K562 (cell line): ENCODE data around the gene CD151. TPM values are rescaled to one million over a fixed set of nuclear protein-coding genes. Genes with fewer than 3 reads are reported as not detected.

ENCODE experiments used
- ATAC-seq: fragments of 200-7000 bp; cut with Tn5 transposase; 3 replicates; pipeline ENCODE4 v1.9.1; 2020; ENCODE audit warnings: moderate library complexity
- BruUV-seq: library from RNA; stranded (reverse); fragments of 400-500 nt; replicated peaks from 2 replicates; lab custom pipeline; 2021; lab: Mats Ljungman, UMichigan
- CTCF ChIA-PET: fragments of 300-600 bp; formaldehyde crosslinking; extraction: SDS; loops from one replicate; lab custom pipeline; 2021; ENCODE audit warnings: low intra/inter-chr PET ratio; lab: Yijun Ruan, JAX
- POLR2A ChIA-PET: fragments of 300-600, 350-650 bp; sonication (Branson Sonifier 250); formaldehyde crosslinking; extraction: SDS; loops from one replicate; lab custom pipeline; 2021; ENCODE audit warnings: antibody characterized with exemption, inconsistent platforms; lab: Yijun Ruan, JAX
- DNase-seq, 4 experiments: peaks; one replicate each; pipeline versions ENCODE4 v3.0.0 to v3.0.0-alpha.2; 2011 to 2018; ENCODE audit warnings: low spot score in 3 of 4, mixed read lengths in 3 of 4; ENCODE audit errors: extremely low read depth in 1 of 4
- FAIRE-seq: peaks from 2 replicates; lab custom pipeline; 2011; peaks lifted over from hg19 to GRCh38; lab: Jason Lieb, UNC
- H2AFZ ChIP-seq: 2 replicates; pipeline ENCODE4 v1.6.0; 2011; ENCODE audit warnings: low read depth, low read length, control low read depth, inconsistent platforms
- H3K27ac ChIP-seq: fragments of 200-600 bp; 3 replicates; pipeline ENCODE4 v1.8.0; 2011; ENCODE audit warnings: low read depth, mild to moderate bottlenecking, control low read depth, inconsistent platforms, low read length, moderate library complexity, mixed read lengths; ENCODE audit errors: extremely low read depth
- H3K27me3 ChIP-seq, 2 experiments: fragments of 300-600 bp in 1 of 2; 2 replicates in 1 of 2; 3 replicates in 1 of 2; pipeline versions ENCODE4 v1.6.0 to v1.8.0; 2011; ENCODE audit warnings: inconsistent platforms in 2 of 2, low read length in 2 of 2, mild to moderate bottlenecking in 1 of 2, mixed read lengths in 1 of 2, moderate library complexity in 1 of 2; ENCODE audit not compliant: control insufficient read depth in 2 of 2, insufficient read depth in 2 of 2
- H3K36me3 ChIP-seq: fragments of 300-600 bp; 3 replicates; pipeline ENCODE4 v1.8.0; 2011; ENCODE audit warnings: mild to moderate bottlenecking, low read length, inconsistent platforms; ENCODE audit not compliant: control insufficient read depth, insufficient read depth
- H3K4me1 ChIP-seq, 2 experiments: fragments of 200-600 bp in 1 of 2; replicated peaks in 1 of 2; 2 replicates in 1 of 2; 3 replicates in 1 of 2; pipeline versions ENCODE4 v1.5.1 to v1.8.0; 2011; ENCODE audit warnings: inconsistent platforms in 2 of 2, low read length in 2 of 2, mild to moderate bottlenecking in 1 of 2, mixed read lengths in 1 of 2, moderate library complexity in 1 of 2; ENCODE audit not compliant: control insufficient read depth in 2 of 2, insufficient read depth in 2 of 2
- H3K4me2 ChIP-seq: 2 replicates; pipeline ENCODE4 v1.6.1; 2011; ENCODE audit warnings: low read length, control low read depth, inconsistent platforms, mixed read lengths; ENCODE audit not compliant: insufficient read depth
- H3K4me3 ChIP-seq: fragments of 200-600 bp; sonication (generic), shearing (Covaris generic); 2 replicates; pipeline ENCODE4 v1.5.1; 2016; ENCODE audit warnings: control low read depth, inconsistent platforms
- H3K79me2 ChIP-seq: fragments of 200-600 bp; 3 replicates; pipeline ENCODE4 v1.8.0; 2011; ENCODE audit warnings: low read length, inconsistent platforms; ENCODE audit not compliant: control insufficient read depth, insufficient read depth
- H3K9ac ChIP-seq, 2 experiments: 2 replicates each; pipeline versions ENCODE4 v1.6.0 to v1.6.1; 2011; ENCODE audit warnings: low read depth in 2 of 2, low read length in 2 of 2, control low read depth in 1 of 2, inconsistent platforms in 1 of 2, mild to moderate bottlenecking in 1 of 2, mixed read lengths in 1 of 2; ENCODE audit not compliant: insufficient read depth in 1 of 2
- H3K9me1 ChIP-seq: one replicate; pipeline ENCODE4 v1.6.0; 2011; ENCODE audit warnings: inconsistent platforms, mild to moderate bottlenecking, low read length, moderate library complexity; ENCODE audit not compliant: control insufficient read depth, insufficient read depth
- H3K9me3 ChIP-seq: replicated peaks from 2 replicates; pipeline ENCODE4 v1.5.1; 2011; ENCODE audit warnings: low read depth, low read length, inconsistent platforms; ENCODE audit not compliant: control insufficient read depth, insufficient read depth
- H4K20me1 ChIP-seq: replicated peaks from 2 replicates; pipeline ENCODE4 v1.6.1; 2011; ENCODE audit warnings: low read length, inconsistent platforms, mixed read lengths; ENCODE audit not compliant: control insufficient read depth, insufficient read depth
- POLR2G ChIP-seq: fragments of 200-400 bp; formaldehyde crosslinking; IDR thresholded peaks from 2 replicates; pipeline ENCODE4 v1.6.1; 2017; ENCODE audit warnings: low read depth, mild to moderate bottlenecking, antibody characterized with exemption, low read length, moderate library complexity
- ZBTB33 ChIP-seq: sonication (generic); formaldehyde crosslinking; IDR thresholded peaks from 2 replicates; pipeline ENCODE4 v1.8.1; 2023; ENCODE audit warnings: mild to moderate bottlenecking, missing genetic modification reagents
- ZFPM2 ChIP-seq: fragments of 250-450 bp; sonication (Bioruptor Pico); IDR thresholded peaks from 2 replicates; pipeline ENCODE4 v1.5.1; 2022; ENCODE audit warnings: mild to moderate bottlenecking
- WGBS: fragments of 100-300 bp; shearing (Covaris generic); methylation state at CpG from one replicate; pipeline ENCODE4 v1.1.6; 2016; ENCODE audit warnings: low coverage, mixed read lengths; ENCODE audit not compliant: insufficient coverage; ENCODE audit errors: missing lambda C conversion rate; 5-methylcytosine and 5-hydroxymethylcytosine counted together
- in situ Hi-C: fragments of 300-500 bp; cut with MboI; formaldehyde crosslinking; loops from 4 replicates; pipeline ENCODE4 v1.15.0; 2018; ENCODE audit warnings: inconsistent platforms, mixed read lengths
- intact Hi-C: fragments of 100-400 bp; cut with micrococcal nuclease; formaldehyde crosslinking; loops from 2 replicates; pipeline ENCODE4 v1.14.2; 2022
- polyA plus RNA-seq, 8 experiments: library from polyadenylated mRNA; depleted of rRNA in 4 of 8; stranded (reverse) in 5 of 8; unstranded in 3 of 8; fragments of >200 nt; fragmentation: Nextera tagmentation in 2 of 8; fragmentation: Illumina TruSeq in 1 of 8; extraction: Ambion mirVana in 2 of 8; extraction: Trizol in 1 of 8; gene quantifications; 2 replicates each; pipeline versions ENCODE4 v1.2.1 to v1.2.3, GENCODE V29; 2011 to 2014; ENCODE audit warnings: inconsistent platforms in 1 of 8, missing spikeins in 1 of 8
- total RNA-seq, 7 experiments: library from RNA; depleted of rRNA in 6 of 7; stranded (reverse); fragments of >200 nt in 6 of 7; fragmentation: Illumina TruSeq in 2 of 7; extraction: Trizol in 2 of 7; gene quantifications; 2 replicates each; pipeline versions ENCODE4 v1.2.1 to v1.2.3, GENCODE V29; 2011 to 2021; ENCODE audit warnings: low replicate concordance in 1 of 7

CD151 gene
- total and polyA plus RNA-seq, 9 of the 15 experiments (the other 6 are each of a cell fraction or from before 2014, with no cell fraction given): 2.3 to 187 (median 140) TPM

- in situ Hi-C loops: no loop called here
- H3K4me3 ChIP-seq: no peak overlapping the region
- H3K9me1 ChIP-seq: peaks cover 5% of the 10 kb centered on the region
- BruUV-seq: no TSS peak
- no peaks in the 10 kb centered on the region for H3K27me3 ChIP-seq
- ATAC-seq (no peak), DNase-seq (no peak), FAIRE-seq (no peak)
- no peak overlapping the region for H2AFZ ChIP-seq
- no peaks in the 10 kb centered on the region for H4K20me1 ChIP-seq
- intact Hi-C loops: no loop called here
- peaks cover 20% of the 10 kb centered on the region for H3K79me2 ChIP-seq
- H3K27ac ChIP-seq: no peak overlapping the region
- CTCF ChIA-PET: no interaction called here
- no peak overlapping the region for H3K4me2 ChIP-seq
- H3K4me1 ChIP-seq: peaks cover 25 to 96% of the 10 kb centered on the region in 2 experiments
- 85% methylated on average over 17 of the region's 21 CpGs for WGBS
- H3K36me3 ChIP-seq: peaks cover 23% of the 10 kb centered on the region; the same call in 1 of the 3 replicates
- POLR2A ChIA-PET: interaction anchor here (0.8 to 3.2 kb wide), 6 partner anchors 8 to 32 kb away, joined by 3 to 13 read pairs (median 4); partner anchors contain the start of gene PNPLA2
- peak overlapping the region in 1 of 2 experiments; percentile 94; a peak in 2 of 4 replicates for H3K9ac ChIP-seq
- no peaks in the 10 kb centered on the region for H3K9me3 ChIP-seq
- TF ChIP-seq POLR2G: peak; percentile 39; the same call in 1 of the 2 replicates
- peak; percentile 70; the same call in 1 of the 2 replicates for TF ChIP-seq ZBTB33
- TF ChIP-seq ZFPM2 (CRISPR knock-in tag): no peak
These were observed 4.1 kb upstream of the CD151 start for GRCh38 chr11:828506-829175.
